Measurements from ENCODE around the gene SWT1.
A peak's percentile ranks its signal among the peaks of the same experiment; 100 is the strongest.

SWT1 gene

GRCh38 chr1:185151215-185151614 is 5.8 kb upstream of the SWT1 start:
- Histone ChIP-seq H3K4me2 (no peak overlapping the region), H3K36me3 (peaks cover 35% of the 10 kb centered on the region), H3K4me1 (peaks cover 13% of the 10 kb centered on the region), H3K9ac (no peak overlapping the region), H3K4me3 (no peak overlapping the region), H3K27me3 (no peaks in the 10 kb centered on the region), H3K9me3 (no peaks in the 10 kb centered on the region), H3K27ac (no peak overlapping the region), H4K20me1 (no peaks in the 10 kb centered on the region)
- no peak for TF ChIP-seq Cebpa-rat (IDR thresholded peaks at IDR 0.05)

- Histone ChIP-seq H3K9me3 (no peaks in the 10 kb centered on the region), H3K4me3 (no peak overlapping the region), H3K27ac (no peak overlapping the region), H3K27me3 (no peaks in the 10 kb centered on the region), H3K36me3 (peaks cover 31% of the 10 kb centered on the region), H3K4me1 (peaks cover 13% of the 10 kb centered on the region), H4K20me1 (no peaks in the 10 kb centered on the region), H3K4me2 (no peak overlapping the region), H3K9ac (no peak overlapping the region)
- no peak for TF ChIP-seq Cebpa-rat (IDR thresholded peaks at IDR 0.05)
Observed at GRCh38 chr1:185152187-185152767, 4.7 kb upstream of the SWT1 start.

GRCh38 chr1:185154912-185155513 is 2.0 kb upstream of the SWT1 start:
- H3K9me3 ChIP-seq = no peaks in the 10 kb centered on the region
- H3K9ac ChIP-seq = no peak overlapping the region
- H3K27ac ChIP-seq = no peak overlapping the region
- no peaks in the 10 kb centered on the region for H3K27me3 ChIP-seq
- no peak for TF ChIP-seq Cebpa-rat (IDR thresholded peaks at IDR 0.05)
- peak overlapping the region; percentile 81 for H3K4me2 ChIP-seq
- H3K36me3 ChIP-seq = peaks cover 8% of the 10 kb centered on the region
- no peaks in the 10 kb centered on the region for H4K20me1 ChIP-seq
- H3K4me1 ChIP-seq = peaks cover 21% of the 10 kb centered on the region
- peak overlapping the region; percentile 85; the same call in 1 of the 2 replicates for H3K4me3 ChIP-seq

- H3K4me1 ChIP-seq = peaks cover 21% of the 10 kb centered on the region
Observed at GRCh38 chr1:185155600-185156287, 1.2 kb upstream of the SWT1 start.

GRCh38 chr1:185156288-185156853 is 596 bp upstream of the SWT1 start:
- Histone ChIP-seq H3K27me3 (no peaks in the 10 kb centered on the region), H3K9ac (peak overlapping the region; percentile 93), H3K4me1 (peaks cover 21% of the 10 kb centered on the region), H3K4me2 (peak overlapping the region; percentile 81), H3K36me3 (no peaks in the 10 kb centered on the region; the same call in 1 of the 2 replicates), H3K4me3 (peak overlapping the region; percentile 85), H4K20me1 (no peaks in the 10 kb centered on the region), H3K9me3 (no peaks in the 10 kb centered on the region), H3K27ac (peak overlapping the region; percentile 91)
- no peak for TF ChIP-seq Cebpa-rat (IDR thresholded peaks at IDR 0.05)

More at GRCh38 chr1:185155600-185156287, 1.2 kb upstream of the SWT1 start:
- Histone ChIP-seq H3K36me3 (peaks cover 1% of the 10 kb centered on the region), H3K27ac (peak overlapping the region; percentile 91), H3K9me3 (no peaks in the 10 kb centered on the region), H3K9ac (peak overlapping the region; percentile 93), H4K20me1 (no peaks in the 10 kb centered on the region), H3K4me2 (peak overlapping the region; percentile 81), H3K4me3 (peak overlapping the region; percentile 85), H3K27me3 (no peaks in the 10 kb centered on the region)
- no peak for TF ChIP-seq Cebpa-rat (IDR thresholded peaks at IDR 0.05)

GRCh38 chr1:185157599-185158412 is 839 bp downstream of the SWT1 start:
- Histone ChIP-seq H3K9me3 (no peaks in the 10 kb centered on the region), H4K20me1 (no peaks in the 10 kb centered on the region), H3K4me3 (peak overlapping the region; percentile 85), H3K27ac (peak overlapping the region; percentile 49; the same call in 1 of the 2 replicates), H3K27me3 (no peaks in the 10 kb centered on the region), H3K36me3 (no peaks in the 10 kb centered on the region), H3K4me2 (peak overlapping the region; percentile 96), H3K9ac (peak overlapping the region; percentile 93), H3K4me1 (peaks cover 21% of the 10 kb centered on the region)
- no peak for TF ChIP-seq Cebpa-rat (IDR thresholded peaks at IDR 0.05)

- Histone ChIP-seq H3K27ac (no peak overlapping the region), H3K9me3 (no peaks in the 10 kb centered on the region), H3K27me3 (no peaks in the 10 kb centered on the region), H3K4me3 (no peak overlapping the region), H3K36me3 (no peaks in the 10 kb centered on the region), H4K20me1 (no peaks in the 10 kb centered on the region), H3K4me1 (peaks cover 21% of the 10 kb centered on the region), H3K4me2 (no peak overlapping the region), H3K9ac (no peak overlapping the region)
- TF ChIP-seq Cebpa-rat (IDR thresholded peaks at IDR 0.05) = no peak
Observed at GRCh38 chr1:185158800-185159199, 1.8 kb downstream of the SWT1 start.

GRCh38 chr1:185159966-185160365 is 3.0 kb downstream of the SWT1 start:
- no peak overlapping the region for H3K4me3 ChIP-seq
- peaks cover 15% of the 10 kb centered on the region for H3K4me1 ChIP-seq
- no peak overlapping the region for H3K27ac ChIP-seq
- no peaks in the 10 kb centered on the region for H4K20me1 ChIP-seq
- no peaks in the 10 kb centered on the region for H3K36me3 ChIP-seq
- H3K4me2 ChIP-seq = no peak overlapping the region
- no peaks in the 10 kb centered on the region for H3K9me3 ChIP-seq
- no peak overlapping the region for H3K9ac ChIP-seq
- no peak for TF ChIP-seq Cebpa-rat (IDR thresholded peaks at IDR 0.05)
- no peaks in the 10 kb centered on the region for H3K27me3 ChIP-seq

- Histone ChIP-seq H3K4me2 (no peak overlapping the region), H3K4me3 (no peak overlapping the region)
- no peak for TF ChIP-seq Cebpa-rat (IDR thresholded peaks at IDR 0.05)
Observed at GRCh38 chr1:185162491-185162890, 5.5 kb downstream of the SWT1 start.

More at GRCh38 chr1:185162491-185162890, 5.5 kb downstream of the SWT1 start:
- H3K36me3 ChIP-seq = peaks cover 6% of the 10 kb centered on the region; the same call in 1 of the 2 replicates
- H3K9ac ChIP-seq = no peak overlapping the region
- H3K27ac ChIP-seq = no peak overlapping the region
- no peaks in the 10 kb centered on the region for H4K20me1 ChIP-seq
- peaks cover 17% of the 10 kb centered on the region for H3K4me1 ChIP-seq
- H3K9me3 ChIP-seq = no peaks in the 10 kb centered on the region
- H3K27me3 ChIP-seq = no peaks in the 10 kb centered on the region
